ENCODE measurements around the gene CAPN9.

Gene CAPN9

DNA sequence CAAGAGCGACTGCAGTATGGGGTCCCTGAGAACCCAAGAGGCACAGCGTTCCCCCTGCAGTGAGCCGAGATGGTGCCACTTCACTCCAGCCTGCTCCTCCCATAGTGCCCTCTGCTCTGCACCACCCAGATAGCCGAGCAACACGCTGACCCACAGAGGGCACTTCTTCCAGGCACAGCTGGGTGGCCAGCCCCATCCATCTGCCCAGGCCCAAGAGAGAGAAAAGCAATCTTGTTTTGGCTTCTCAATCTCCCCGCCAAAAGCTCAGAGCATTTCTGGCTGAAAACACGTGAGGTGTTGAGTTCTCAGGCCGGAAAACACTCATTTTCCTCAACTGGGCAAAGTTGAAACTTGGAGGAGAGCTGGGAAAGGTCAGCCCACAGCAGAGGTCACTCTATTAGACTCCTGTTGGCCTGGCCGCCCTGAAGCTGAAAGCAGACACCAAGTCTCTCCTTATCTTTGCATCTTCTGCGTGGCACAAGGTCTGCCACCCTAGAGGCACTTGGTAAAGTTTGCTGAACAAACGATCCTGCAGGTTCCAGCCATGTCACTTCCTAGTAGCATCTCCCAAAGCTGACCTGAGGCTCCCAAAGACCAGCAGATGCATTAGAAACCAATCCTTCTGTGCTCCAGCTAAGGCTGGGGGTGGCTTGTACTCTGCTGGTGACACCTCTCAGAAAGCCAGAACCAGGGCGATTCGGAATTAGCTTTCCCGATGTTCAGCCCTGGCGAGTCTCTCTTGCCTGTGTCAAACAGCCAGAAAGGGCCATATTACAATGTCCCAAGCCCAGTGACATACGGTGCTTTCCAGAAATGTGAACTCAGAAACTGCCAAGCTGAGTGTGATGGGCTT lies 10.9 kb downstream of the CAPN9 start:
- TF ChIP-seq, protein P1, sequence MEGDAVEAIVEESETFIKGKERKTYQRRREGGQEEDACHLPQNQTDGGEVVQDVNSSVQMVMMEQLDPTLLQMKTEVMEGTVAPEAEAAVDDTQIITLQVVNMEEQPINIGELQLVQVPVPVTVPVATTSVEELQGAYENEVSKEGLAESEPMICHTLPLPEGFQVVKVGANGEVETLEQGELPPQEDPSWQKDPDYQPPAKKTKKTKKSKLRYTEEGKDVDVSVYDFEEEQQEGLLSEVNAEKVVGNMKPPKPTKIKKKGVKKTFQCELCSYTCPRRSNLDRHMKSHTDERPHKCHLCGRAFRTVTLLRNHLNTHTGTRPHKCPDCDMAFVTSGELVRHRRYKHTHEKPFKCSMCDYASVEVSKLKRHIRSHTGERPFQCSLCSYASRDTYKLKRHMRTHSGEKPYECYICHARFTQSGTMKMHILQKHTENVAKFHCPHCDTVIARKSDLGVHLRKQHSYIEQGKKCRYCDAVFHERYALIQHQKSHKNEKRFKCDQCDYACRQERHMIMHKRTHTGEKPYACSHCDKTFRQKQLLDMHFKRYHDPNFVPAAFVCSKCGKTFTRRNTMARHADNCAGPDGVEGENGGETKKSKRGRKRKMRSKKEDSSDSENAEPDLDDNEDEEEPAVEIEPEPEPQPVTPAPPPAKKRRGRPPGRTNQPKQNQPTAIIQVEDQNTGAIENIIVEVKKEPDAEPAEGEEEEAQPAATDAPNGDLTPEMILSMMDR (IDR thresholded peaks at IDR 0.05; ENCODE audit: low read depth, low read length, missing control alignments): no peak
- H3K4me3 ChIP-seq (ENCODE audit: low read depth, low read length): no peak overlapping the region
- no peak for DNase-seq (ENCODE audit: low read depth)

DNA sequence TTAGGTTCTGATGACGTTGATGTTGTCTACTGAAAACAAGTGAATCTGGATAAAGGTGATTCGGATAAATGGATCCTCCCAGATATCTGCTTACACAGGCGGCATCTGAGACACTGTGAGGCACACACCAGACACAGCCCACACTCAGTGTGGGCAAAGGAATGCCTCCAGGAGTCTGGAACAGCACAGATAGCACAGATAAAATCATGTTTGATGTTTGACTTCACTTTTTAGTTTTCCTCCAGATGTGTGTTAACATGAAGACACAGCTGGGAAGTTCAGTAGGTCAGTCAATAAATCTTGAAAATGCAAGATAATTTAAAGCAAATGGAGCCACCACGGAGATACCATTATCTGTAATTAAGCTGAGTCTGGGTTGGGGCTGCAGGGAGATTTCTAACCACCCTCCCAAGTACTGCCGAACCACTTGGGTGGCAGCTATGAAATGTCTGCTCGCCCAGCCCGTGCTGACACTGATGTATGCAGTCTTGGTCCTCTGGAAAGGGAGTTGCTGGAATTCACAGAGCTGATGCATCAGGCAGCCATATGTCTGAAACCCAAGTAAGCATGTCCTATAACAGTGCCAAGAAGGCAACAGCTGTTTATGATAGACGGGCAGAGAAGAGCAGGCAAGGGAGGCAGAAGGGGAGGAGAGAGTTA lies 11.7 kb downstream of the CAPN9 start:
- TF ChIP-seq, protein P1 (IDR thresholded peaks at IDR 0.05; ENCODE audit: low read depth, low read length, missing control alignments): no peak
- no peak overlapping the region for H3K4me3 ChIP-seq (ENCODE audit: low read depth, low read length)
- DNase-seq (ENCODE audit: low read depth): no peak

DNA sequence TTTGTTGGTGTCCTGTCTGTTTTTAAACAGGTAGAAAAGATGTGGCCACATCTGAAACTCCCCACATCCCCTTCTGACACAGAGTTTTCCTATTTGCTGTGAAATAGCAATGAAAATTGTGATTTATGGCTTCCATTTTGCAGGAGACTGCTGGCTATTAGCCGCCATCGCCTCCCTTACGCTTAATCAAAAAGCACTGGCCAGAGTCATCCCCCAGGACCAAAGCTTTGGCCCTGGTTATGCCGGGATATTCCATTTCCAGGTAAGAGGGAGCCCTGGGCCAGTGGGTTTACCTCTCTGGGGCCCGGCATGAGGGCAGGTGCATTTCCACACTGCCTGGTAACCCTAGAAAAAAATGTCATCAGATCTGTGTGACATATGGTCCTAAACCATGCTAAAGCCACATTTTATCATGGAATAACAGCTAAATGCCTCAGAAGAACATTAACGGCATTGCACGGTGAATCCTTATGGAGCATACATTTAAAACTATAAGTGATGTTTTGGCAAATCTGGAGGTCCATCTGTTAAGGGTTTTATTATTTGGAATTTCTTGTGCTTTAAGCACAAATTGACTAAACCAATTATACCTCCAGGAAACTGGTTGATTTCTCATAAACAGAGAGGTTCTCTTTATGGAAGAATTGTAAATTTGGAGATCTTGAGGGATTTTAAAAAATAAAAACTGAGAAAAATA lies 12.3 kb downstream of the CAPN9 start:
- TF ChIP-seq, protein P1 (IDR thresholded peaks at IDR 0.05; ENCODE audit: low read depth, low read length, missing control alignments): no peak
- DNase-seq (ENCODE audit: low read depth): no peak
- H3K4me3 ChIP-seq (ENCODE audit: low read depth, low read length): no peak overlapping the region

DNA sequence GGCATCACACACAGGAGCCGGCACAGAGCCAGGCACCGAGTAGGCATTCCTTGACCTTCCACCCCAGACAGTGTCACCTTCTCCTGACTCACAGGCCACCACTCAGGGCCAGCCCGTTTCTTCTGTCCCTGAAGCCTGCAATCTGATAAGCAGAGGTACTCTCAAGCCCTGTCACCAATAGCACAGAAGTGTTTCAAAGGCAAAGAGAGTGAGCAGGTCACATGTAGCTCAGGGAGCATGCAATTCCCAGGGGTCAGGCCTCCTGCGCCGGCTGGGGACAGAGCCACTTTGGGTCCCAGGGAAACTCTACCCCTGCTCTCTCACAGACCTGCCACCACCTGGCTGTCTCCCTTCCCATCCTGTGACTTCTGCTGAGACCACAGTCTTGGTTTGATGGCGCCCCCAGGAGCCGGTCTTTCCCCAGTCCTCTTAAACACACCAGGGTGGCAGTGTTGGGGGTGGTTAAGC lies 13.2 kb downstream of the CAPN9 start:
- DNase-seq (ENCODE audit: low read depth): no peak
- no peak overlapping the region for H3K4me3 ChIP-seq (ENCODE audit: low read depth, low read length)
- TF ChIP-seq, protein P1 (IDR thresholded peaks at IDR 0.05; ENCODE audit: low read depth, low read length, missing control alignments): no peak

DNA sequence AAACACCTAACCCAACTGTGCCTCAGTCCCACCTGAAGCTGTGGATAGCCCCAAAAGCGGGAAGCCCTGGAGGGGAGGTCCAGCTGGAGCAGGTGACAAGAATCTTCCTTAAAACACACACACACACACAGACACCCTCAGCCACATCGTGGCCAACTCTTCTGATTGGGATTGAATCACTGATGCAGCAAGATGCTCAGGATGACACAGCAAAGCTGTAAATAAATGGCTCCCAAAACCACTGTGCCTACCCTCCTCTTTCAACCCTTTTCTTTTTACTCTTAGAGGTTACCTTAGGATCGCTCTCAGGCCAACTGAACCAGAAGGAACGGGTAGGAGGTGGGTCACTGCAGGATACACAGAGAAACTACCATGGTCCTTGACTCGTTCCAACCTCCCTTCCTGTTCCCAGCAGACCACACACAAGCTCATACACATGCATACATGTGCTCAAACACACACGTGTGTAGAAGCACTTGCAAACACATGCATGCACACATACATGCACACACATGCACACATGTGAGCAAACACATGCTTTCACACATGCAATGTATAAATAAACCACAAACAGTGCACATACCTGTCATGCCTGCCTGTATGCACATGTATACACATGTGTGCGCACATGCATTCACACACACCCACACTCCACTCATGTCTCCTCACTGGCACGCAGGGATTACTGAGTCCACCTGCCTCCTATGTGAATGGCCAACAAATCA lies 14.4 kb downstream of the CAPN9 start:
- no peak for DNase-seq (ENCODE audit: low read depth)
- TF ChIP-seq, protein P1 (IDR thresholded peaks at IDR 0.05; ENCODE audit: low read depth, low read length, missing control alignments): no peak
- no peak overlapping the region for H3K4me3 ChIP-seq (ENCODE audit: low read depth, low read length)

DNA sequence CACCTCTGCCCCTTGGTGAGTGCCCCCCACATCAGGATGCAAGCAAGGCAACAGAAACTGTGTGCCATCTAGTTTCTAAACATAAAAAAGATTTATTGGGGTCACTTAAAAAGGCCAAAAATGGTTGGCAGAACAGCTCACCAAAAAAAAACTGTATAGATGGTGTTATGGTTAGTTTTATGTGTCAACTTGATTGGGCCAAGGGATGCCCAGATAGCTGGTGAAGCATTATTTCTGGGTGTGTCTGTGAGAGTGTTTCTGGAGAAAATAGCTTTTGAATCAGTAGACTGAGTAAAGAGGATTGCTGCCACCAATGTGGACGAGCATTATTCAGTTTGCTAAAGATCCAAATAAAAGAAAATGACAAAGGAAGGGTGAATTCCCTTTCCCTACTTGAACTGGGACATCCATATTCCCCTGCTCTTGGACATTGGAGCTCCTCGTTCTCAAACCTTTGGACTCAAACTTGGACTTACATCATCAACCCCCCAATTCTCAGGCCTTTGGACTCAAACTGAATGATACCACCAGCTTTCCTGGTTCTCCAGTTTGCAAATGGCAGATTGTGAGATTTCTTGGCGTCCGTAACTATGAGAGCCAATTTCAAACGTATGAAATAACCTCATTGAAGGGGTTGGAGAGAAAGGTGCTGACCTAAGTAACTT lies 16.9 kb downstream of the CAPN9 start:
- H3K4me3 ChIP-seq (ENCODE audit: low read depth, low read length): no peak overlapping the region
- TF ChIP-seq, protein P1 (IDR thresholded peaks at IDR 0.05; ENCODE audit: low read depth, low read length, missing control alignments): no peak
- no peak for DNase-seq (ENCODE audit: low read depth)

All from GM12864 (cell line).